Suprapubic skin (tissue), 4 donors: ENCODE results near the gene ASZ1. TPM values are rescaled to one million over a fixed set of nuclear protein-coding genes. Genes with fewer than 3 reads are reported as not detected.

Experiments used
- DNase-seq, 2 donors: peaks; one replicate each; pipeline ENCODE4 v3.0.0-alpha.2; 2019; ENCODE audit warnings: low spot score in 2 of 2
- H3K27ac ChIP-seq: fragments of 200-600 bp; sonication (generic); one replicate; pipeline ENCODE4 v1.5.1; 2019
- H3K27me3 ChIP-seq: fragments of 200-600 bp; sonication (generic); one replicate; pipeline ENCODE4 v1.5.1; 2019
- H3K36me3 ChIP-seq: fragments of 200-600 bp; sonication (generic); one replicate; pipeline ENCODE4 v1.5.1; 2019
- H3K4me1 ChIP-seq: fragments of 200-600 bp; sonication (generic); one replicate; pipeline ENCODE4 v1.5.1; 2019
- H3K4me3 ChIP-seq: fragments of 200-600 bp; sonication (generic); one replicate; pipeline ENCODE4 v1.5.1; 2019; ENCODE audit warnings: mild to moderate bottlenecking
- H3K9me3 ChIP-seq: fragments of 200-600 bp; sonication (generic); one replicate; pipeline ENCODE4 v1.5.1; 2019
- CTCF ChIP-seq, 2 donors: fragments of 200-600 bp in 1 of 2; fragments of 450-650 bp in 1 of 2; sonication (generic) in 1 of 2; IDR thresholded peaks; one replicate each; pipeline ENCODE4 v1.5.1; 2016 to 2019; ENCODE audit warnings: antibody characterized with exemption in 2 of 2, mild to moderate bottlenecking in 1 of 2, moderate library complexity in 1 of 2
- EP300 ChIP-seq: sonication (generic); formaldehyde crosslinking; IDR thresholded peaks from one replicate; pipeline ENCODE4 v1.6.1; 2017; ENCODE audit warnings: antibody characterized with exemption
- POLR2A ChIP-seq, 2 donors: fragments of 450-650 bp; IDR thresholded peaks; one replicate each; pipeline ENCODE4 v1.6.1; 2017; ENCODE audit warnings: antibody characterized with exemption in 2 of 2, mild to moderate bottlenecking in 2 of 2, moderate library complexity in 2 of 2
- POLR2AphosphoS5 ChIP-seq, 3 donors: sonication (generic); formaldehyde crosslinking; IDR thresholded peaks; one replicate each; pipeline ENCODE4 v1.6.1; 2017; ENCODE audit warnings: antibody characterized with exemption in 3 of 3
- WGBS: methylation state at CpG from one replicate; pipeline ENCODE4 v1.1.5; 2018; 5-methylcytosine and 5-hydroxymethylcytosine counted together
- total RNA-seq, 4 donors: library from RNA; depleted of rRNA; stranded (reverse); fragments of >200 nt; gene quantifications; one replicate each; pipeline ENCODE4 v1.1.0, GENCODE V29; 2016

The ASZ1 gene
- total RNA-seq, 4 donors from 2014 or later = not detected

DNA sequence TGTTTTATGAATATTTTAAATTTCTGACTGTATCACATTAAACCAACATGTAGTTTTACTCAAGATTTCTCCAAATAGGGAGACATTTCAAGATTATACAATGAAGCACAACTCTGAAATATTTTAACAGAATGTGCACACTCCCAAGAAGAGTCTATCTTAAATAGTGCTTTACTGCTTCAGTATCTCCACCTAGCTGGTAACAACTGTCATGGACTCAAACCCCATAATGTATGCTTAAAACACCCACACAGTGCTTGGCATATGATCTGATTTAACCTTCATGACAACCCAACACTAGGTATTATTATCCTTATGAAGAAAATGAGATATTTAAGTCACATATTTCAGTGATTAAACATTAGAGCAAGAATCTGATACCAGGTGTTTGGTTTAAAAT is 45.9 kb downstream of the ASZ1 start:
- TF ChIP-seq POLR2AphosphoS5 (IDR thresholded peaks at IDR 0.05) = no peak
- TF ChIP-seq CTCF (IDR thresholded peaks at IDR 0.05) = no peak
- TF ChIP-seq POLR2A (IDR thresholded peaks at IDR 0.05) = no peak
- no peak for TF ChIP-seq EP300
- H3K27ac ChIP-seq = no peak overlapping the region
- H3K27me3 ChIP-seq = no peaks in the 10 kb centered on the region
- peaks cover 4% of the 10 kb centered on the region for H3K4me1 ChIP-seq
- no peak for DNase-seq
- no peaks in the 10 kb centered on the region for H3K36me3 ChIP-seq
- H3K4me3 ChIP-seq = no peak overlapping the region
- H3K9me3 ChIP-seq = no peaks in the 10 kb centered on the region

- no peak for DNase-seq
- Histone ChIP-seq H3K4me1 (no peaks in the 10 kb centered on the region), H3K27ac (no peak overlapping the region), H3K9me3 (no peaks in the 10 kb centered on the region), H3K4me3 (no peak overlapping the region), H3K36me3 (no peaks in the 10 kb centered on the region), H3K27me3 (no peaks in the 10 kb centered on the region)
- TF ChIP-seq POLR2AphosphoS5 (IDR thresholded peaks at IDR 0.05) (no peak), CTCF (IDR thresholded peaks at IDR 0.05) (no peak), POLR2A (IDR thresholded peaks at IDR 0.05) (no peak), EP300 (no peak)
- 68% methylated on average over 2 of the region's 2 CpGs for WGBS
These were observed 51.9 kb downstream of the ASZ1 start for GRCh38 chr7:117375380-117375779.

DNA sequence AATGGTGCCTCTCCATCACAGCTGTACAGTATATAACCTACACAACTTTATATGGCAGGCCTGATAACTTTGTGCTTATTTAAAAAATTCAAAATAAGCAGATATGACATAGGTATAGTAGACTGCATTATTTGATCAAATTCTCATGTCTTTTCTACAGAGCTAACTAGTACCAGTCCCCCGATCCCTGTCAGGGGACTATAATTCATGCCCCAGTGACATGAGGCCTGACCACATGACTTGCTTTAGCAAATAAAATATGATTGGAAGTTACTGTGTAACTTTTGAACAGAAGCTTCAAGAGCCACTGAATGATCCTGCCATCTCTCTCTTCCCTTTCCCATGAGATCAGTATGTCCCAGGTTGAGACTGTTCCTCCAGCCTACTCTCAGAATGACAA is 55.2 kb downstream of the ASZ1 start:
- H3K9me3 ChIP-seq = no peaks in the 10 kb centered on the region
- WGBS = 81% methylated on average over 1 of the region's 1 CpG
- H3K36me3 ChIP-seq = no peaks in the 10 kb centered on the region
- no peak overlapping the region for H3K27ac ChIP-seq
- TF ChIP-seq POLR2A (IDR thresholded peaks at IDR 0.05) (no peak), CTCF (IDR thresholded peaks at IDR 0.05) (no peak)
- DNase-seq = no peak
- H3K4me1 ChIP-seq = no peaks in the 10 kb centered on the region
- no peak overlapping the region for H3K4me3 ChIP-seq
- H3K27me3 ChIP-seq = peaks cover 3% of the 10 kb centered on the region

GRCh38 chr7:117364339-117365080 is 62.8 kb downstream of the ASZ1 start:
- TF ChIP-seq EP300 (no peak), POLR2AphosphoS5 (IDR thresholded peaks at IDR 0.05) (no peak), CTCF (IDR thresholded peaks at IDR 0.05) (no peak), POLR2A (IDR thresholded peaks at IDR 0.05) (no peak)
- Histone ChIP-seq H3K36me3 (no peaks in the 10 kb centered on the region), H3K4me3 (no peak overlapping the region), H3K4me1 (no peaks in the 10 kb centered on the region), H3K27me3 (peaks cover 3% of the 10 kb centered on the region), H3K9me3 (no peaks in the 10 kb centered on the region), H3K27ac (no peak overlapping the region)
- no peak for DNase-seq

GRCh38 chr7:117362294-117362888 is 64.9 kb downstream of the ASZ1 start:
- no peaks in the 10 kb centered on the region for H3K27me3 ChIP-seq
- H3K27ac ChIP-seq = no peak overlapping the region
- no peaks in the 10 kb centered on the region for H3K9me3 ChIP-seq
- H3K36me3 ChIP-seq = no peaks in the 10 kb centered on the region
- no peak for DNase-seq
- H3K4me1 ChIP-seq = no peaks in the 10 kb centered on the region
- H3K4me3 ChIP-seq = no peak overlapping the region
- TF ChIP-seq CTCF (IDR thresholded peaks at IDR 0.05) (no peak), EP300 (no peak), POLR2A (IDR thresholded peaks at IDR 0.05) (no peak), POLR2AphosphoS5 (IDR thresholded peaks at IDR 0.05) (no peak)
